GM19238 (cell line): ENCODE data around the gene LSAMP.

ENCODE experiments used
- DNase-seq: peaks from one replicate; pipeline ENCODE4 v3.0.0; 2011; ENCODE audit warnings: low spot score; ENCODE audit not compliant: insufficient read length

Gene LSAMP

GRCh38 chr3:115980709-115981108 is 464.6 kb downstream of the LSAMP start:
- no peak for DNase-seq

- DNase-seq = no peak
These were observed 467.4 kb downstream of the LSAMP start for GRCh38 chr3:115977866-115978265.

- no peak for DNase-seq
These were observed 469.5 kb downstream of the LSAMP start for GRCh38 chr3:115975796-115976195.

GRCh38 chr3:115975353-115975752 is 469.9 kb downstream of the LSAMP start:
- DNase-seq = no peak

GRCh38 chr3:115974940-115975339 is 470.3 kb downstream of the LSAMP start:
- no peak for DNase-seq

GRCh38 chr3:115968871-115969270 is 476.4 kb downstream of the LSAMP start:
- no peak for DNase-seq

GRCh38 chr3:115961380-115961779 is 483.9 kb downstream of the LSAMP start:
- DNase-seq = no peak

- DNase-seq = no peak
These were observed 484.5 kb downstream of the LSAMP start for GRCh38 chr3:115960799-115961198.

GRCh38 chr3:115958526-115958925 is 486.8 kb downstream of the LSAMP start:
- DNase-seq = no peak

- no peak for DNase-seq
These were observed 498.0 kb downstream of the LSAMP start for GRCh38 chr3:115947325-115947724.

- DNase-seq = no peak
These were observed 501.7 kb downstream of the LSAMP start for GRCh38 chr3:115943579-115943978.

- no peak for DNase-seq
These were observed 508.2 kb downstream of the LSAMP start for GRCh38 chr3:115937054-115937453.

GRCh38 chr3:115932807-115933206 is 512.5 kb downstream of the LSAMP start:
- DNase-seq = no peak

GRCh38 chr3:115931581-115931980 is 513.7 kb downstream of the LSAMP start:
- DNase-seq = no peak

GRCh38 chr3:115930922-115931321 is 514.4 kb downstream of the LSAMP start:
- no peak for DNase-seq

GRCh38 chr3:115930168-115930567 is 515.1 kb downstream of the LSAMP start:
- DNase-seq = no peak

- DNase-seq = no peak
These were observed 516.9 kb downstream of the LSAMP start for GRCh38 chr3:115928376-115928775.

GRCh38 chr3:115927197-115927596 is 518.1 kb downstream of the LSAMP start:
- DNase-seq = no peak

- no peak for DNase-seq
These were observed 522.5 kb downstream of the LSAMP start for GRCh38 chr3:115922681-115923347.

- DNase-seq = no peak
These were observed 523.6 kb downstream of the LSAMP start for GRCh38 chr3:115921711-115922110.

GRCh38 chr3:115918900-115919299 is 526.4 kb downstream of the LSAMP start:
- DNase-seq = no peak

- no peak for DNase-seq
These were observed 528.4 kb downstream of the LSAMP start for GRCh38 chr3:115916866-115917265.

GRCh38 chr3:115915061-115915460 is 530.2 kb downstream of the LSAMP start:
- no peak for DNase-seq
